CD8-positive, alpha-beta memory T cell (primary cell): ENCODE results near the gene TOGARAM1. TPM values are rescaled to one million over a fixed set of nuclear protein-coding genes. Genes with fewer than 3 reads are reported as not detected.
A peak's percentile ranks its signal among the peaks of the same experiment; 100 is the strongest.

ENCODE experiments used
- CTCF ChIA-PET: fragments of 350-600 bp; sonication (Branson Sonifier 250); formaldehyde crosslinking; loops from one replicate; lab custom pipeline; 2021; ENCODE audit warnings: antibody characterized with exemption; lab: Charles Lee
- POLR2A ChIA-PET: fragments of 350-600 bp; sonication (Branson Sonifier 250); formaldehyde crosslinking; loops from one replicate; lab custom pipeline; 2021; ENCODE audit warnings: antibody characterized with exemption; lab: Charles Lee
- DNase-seq, 5 donors: peaks; one replicate each; pipeline versions ENCODE4 v3.0.0 to v3.0.0-alpha.2; 2020 to 2022; ENCODE audit warnings: mixed read lengths in 1 of 5
- H3K27ac ChIP-seq: one replicate; pipeline ENCODE4 v1.7.0; 2013; ENCODE audit warnings: low read depth, mild to moderate bottlenecking, low read length, moderate library complexity
- H3K27me3 ChIP-seq: 2 replicates; pipeline ENCODE4 v1.7.0; 2013; ENCODE audit warnings: low read length, mild to moderate bottlenecking; ENCODE audit not compliant: insufficient read depth, poor library complexity, severe bottlenecking
- H3K36me3 ChIP-seq: 2 replicates; pipeline ENCODE4 v1.7.0; 2013; ENCODE audit warnings: mild to moderate bottlenecking, low read length, moderate library complexity; ENCODE audit not compliant: insufficient read depth
- H3K4me1 ChIP-seq: 2 replicates; pipeline ENCODE4 v1.7.0; 2013; ENCODE audit warnings: mild to moderate bottlenecking, low read length, moderate library complexity; ENCODE audit not compliant: insufficient read depth
- H3K4me3 ChIP-seq: 2 replicates; pipeline ENCODE4 v1.7.0; 2013; ENCODE audit warnings: mild to moderate bottlenecking, low read length
- H3K9me3 ChIP-seq: 2 replicates; pipeline ENCODE4 v1.7.0; 2013; ENCODE audit warnings: mild to moderate bottlenecking, low read length
- H3K27ac Mint-ChIP-seq, 8 donors: one replicate each; pipeline ENCODE4 v1.8.0; 2020 to 2021; ENCODE audit warnings: mixed read lengths in 8 of 8, mild to moderate bottlenecking in 6 of 8, inconsistent platforms in 3 of 8, moderate library complexity in 3 of 8
- H3K27me3 Mint-ChIP-seq, 2 donors: one replicate each; pipeline ENCODE4 v1.8.0; 2020 to 2021; ENCODE audit warnings: mixed read lengths in 2 of 2, mild to moderate bottlenecking in 1 of 2, moderate library complexity in 1 of 2
- H3K36me3 Mint-ChIP-seq, 3 donors: one replicate each; pipeline ENCODE4 v1.8.0; 2020 to 2021; ENCODE audit warnings: mixed read lengths in 3 of 3, inconsistent platforms in 1 of 3, mild to moderate bottlenecking in 1 of 3
- H3K4me1 Mint-ChIP-seq, 3 donors: one replicate each; pipeline ENCODE4 v1.8.0; 2020 to 2021; ENCODE audit warnings: mixed read lengths in 3 of 3, inconsistent platforms in 1 of 3, mild to moderate bottlenecking in 1 of 3
- H3K4me3 Mint-ChIP-seq, 7 donors: one replicate each; pipeline ENCODE4 v1.8.0; 2020 to 2021; ENCODE audit warnings: mixed read lengths in 7 of 7, mild to moderate bottlenecking in 6 of 7, moderate library complexity in 4 of 7, inconsistent platforms in 2 of 7
- H3K9me3 Mint-ChIP-seq, 5 donors: one replicate each; pipeline ENCODE4 v1.8.0; 2020 to 2022; ENCODE audit warnings: mixed read lengths in 5 of 5, mild to moderate bottlenecking in 3 of 5, moderate library complexity in 2 of 5, inconsistent platforms in 1 of 5
- polyA plus RNA-seq: library from polyadenylated mRNA; unstranded; fragments of 300-500 nt; fragmentation: Illumina TruSeq; gene quantifications from one replicate; pipeline ENCODE4 v1.2.3, GENCODE V29; 2021
- total RNA-seq, 2 experiments: library from RNA; stranded (reverse); gene quantifications; one replicate each; pipeline ENCODE4 v1.2.3, GENCODE V29; 2021

The TOGARAM1 gene
- total and polyA plus RNA-seq, 3 experiments from 2014 or later = 7.2 to 11.4 (median 7.5) TPM

GRCh38 chr14:44979740-44980356 lies 17.9 kb downstream of the TOGARAM1 start:
- no peaks in the 10 kb centered on the region for H3K9me3 ChIP-seq
- Mint-ChIP-seq H3K36me3 (peaks cover 1 to 10% (median 4%) of the 10 kb centered on the region in 3 donors), H3K27me3 (no peaks in the 10 kb centered on the region), H3K9me3 (no peaks in the 10 kb centered on the region), H3K4me1 (peaks cover 18 to 37% (median 30%) of the 10 kb centered on the region in 3 donors), H3K27ac (peak overlapping the region in 2 of 8 donors; percentile 66 to 67), H3K4me3 (no peak overlapping the region)
- no peaks in the 10 kb centered on the region for H3K4me1 ChIP-seq
- H3K27ac ChIP-seq = no peak overlapping the region
- ChIA-PET CTCF (no interaction called here), POLR2A (no interaction called here)
- H3K4me3 ChIP-seq = no peak overlapping the region
- DNase-seq = no peak
- no peaks in the 10 kb centered on the region for H3K36me3 ChIP-seq
- H3K27me3 ChIP-seq = no peaks in the 10 kb centered on the region

GRCh38 chr14:44981198-44981597 lies 19.2 kb downstream of the TOGARAM1 start:
- Histone ChIP-seq H3K27ac (no peak overlapping the region), H3K9me3 (no peaks in the 10 kb centered on the region), H3K4me3 (no peak overlapping the region), H3K4me1 (no peaks in the 10 kb centered on the region), H3K27me3 (no peaks in the 10 kb centered on the region), H3K36me3 (no peaks in the 10 kb centered on the region)
- H3K4me3 Mint-ChIP-seq = no peak overlapping the region
- no peak for DNase-seq
- H3K9me3 Mint-ChIP-seq = no peaks in the 10 kb centered on the region
- peak overlapping the region in 2 of 8 donors; percentile 36 to 60 for H3K27ac Mint-ChIP-seq
- ChIA-PET POLR2A (interaction anchor here (0.7 kb wide), 1 partner anchor 19 kb away, joined by 5 read pairs; no protein-coding TSS in a partner anchor), CTCF (no interaction called here)
- H3K4me1 Mint-ChIP-seq = peaks cover 16 to 34% (median 21%) of the 10 kb centered on the region in 3 donors
- H3K27me3 Mint-ChIP-seq = no peaks in the 10 kb centered on the region
- peaks cover 1 to 6% (median 4%) of the 10 kb centered on the region in 3 donors for H3K36me3 Mint-ChIP-seq

GRCh38 chr14:44982594-44982993 lies 20.6 kb downstream of the TOGARAM1 start:
- Histone ChIP-seq H3K4me1 (no peaks in the 10 kb centered on the region), H3K4me3 (no peak overlapping the region), H3K27ac (no peak overlapping the region), H3K9me3 (no peaks in the 10 kb centered on the region), H3K27me3 (no peaks in the 10 kb centered on the region), H3K36me3 (no peaks in the 10 kb centered on the region)
- Mint-ChIP-seq H3K36me3 (peaks cover 1 to 8% (median 4%) of the 10 kb centered on the region in 3 donors), H3K4me3 (no peak overlapping the region), H3K27ac (peak overlapping the region in 2 of 8 donors; percentile 4 to 15), H3K4me1 (peaks cover 15 to 34% (median 19%) of the 10 kb centered on the region in 3 donors), H3K27me3 (no peaks in the 10 kb centered on the region), H3K9me3 (no peaks in the 10 kb centered on the region)
- no peak for DNase-seq
- ChIA-PET POLR2A (no interaction called here), CTCF (no interaction called here)

GRCh38 chr14:44988694-44989093 lies 26.7 kb downstream of the TOGARAM1 start:
- DNase-seq = no peak
- Histone ChIP-seq H3K36me3 (no peaks in the 10 kb centered on the region), H3K4me1 (no peaks in the 10 kb centered on the region), H3K9me3 (no peaks in the 10 kb centered on the region), H3K27me3 (no peaks in the 10 kb centered on the region), H3K27ac (no peak overlapping the region), H3K4me3 (no peak overlapping the region)
- Mint-ChIP-seq H3K4me1 (peaks cover 4 to 19% (median 15%) of the 10 kb centered on the region in 3 donors), H3K27me3 (no peaks in the 10 kb centered on the region), H3K4me3 (no peak overlapping the region), H3K27ac (peak overlapping the region in 1 of 8 donors; percentile 23), H3K36me3 (peaks cover 3 to 7% (median 4%) of the 10 kb centered on the region in 3 donors), H3K9me3 (no peaks in the 10 kb centered on the region)
- CTCF ChIA-PET = no interaction called here
- POLR2A ChIA-PET = interaction anchor here (0.6 kb wide), 1 partner anchor 146 kb away, joined by 3 read pairs; no protein-coding TSS in a partner anchor

- H3K27ac Mint-ChIP-seq = peak overlapping the region in 3 of 8 donors; percentile 30 to 51 (median 42)
- no peaks in the 10 kb centered on the region for H3K27me3 ChIP-seq
- no peaks in the 10 kb centered on the region for H3K36me3 ChIP-seq
- H3K4me1 ChIP-seq = no peaks in the 10 kb centered on the region
- H3K9me3 Mint-ChIP-seq = no peaks in the 10 kb centered on the region
- ChIA-PET CTCF (no interaction called here), POLR2A (no interaction called here)
- H3K9me3 ChIP-seq = no peaks in the 10 kb centered on the region
- no peak for DNase-seq
- H3K4me3 ChIP-seq = no peak overlapping the region
- H3K4me1 Mint-ChIP-seq = peaks cover 4 to 19% (median 15%) of the 10 kb centered on the region in 3 donors
- H3K27ac ChIP-seq = no peak overlapping the region
- no peak overlapping the region for H3K4me3 Mint-ChIP-seq
- H3K36me3 Mint-ChIP-seq = peaks cover 3 to 8% (median 4%) of the 10 kb centered on the region in 3 donors
- H3K27me3 Mint-ChIP-seq = no peaks in the 10 kb centered on the region
These were observed 27.8 kb downstream of the TOGARAM1 start for GRCh38 chr14:44989497-44990440.

GRCh38 chr14:44990533-44990932 lies 28.5 kb downstream of the TOGARAM1 start:
- H3K36me3 ChIP-seq = no peaks in the 10 kb centered on the region
- no peaks in the 10 kb centered on the region for H3K27me3 Mint-ChIP-seq
- ChIA-PET POLR2A (no interaction called here), CTCF (interaction anchor here (0.7 kb wide), 1 partner anchor 90 kb away, joined by 3 read pairs; no protein-coding TSS in a partner anchor)
- H3K27ac Mint-ChIP-seq = peak overlapping the region in 1 of 8 donors; percentile 71
- H3K9me3 Mint-ChIP-seq = no peaks in the 10 kb centered on the region
- H3K27me3 ChIP-seq = no peaks in the 10 kb centered on the region
- H3K4me3 ChIP-seq = no peak overlapping the region
- no peaks in the 10 kb centered on the region for H3K9me3 ChIP-seq
- peaks cover 4 to 19% (median 15%) of the 10 kb centered on the region in 3 donors for H3K4me1 Mint-ChIP-seq
- DNase-seq = no peak
- H3K27ac ChIP-seq = no peak overlapping the region
- H3K4me1 ChIP-seq = no peaks in the 10 kb centered on the region
- peaks cover 3 to 8% (median 4%) of the 10 kb centered on the region in 3 donors for H3K36me3 Mint-ChIP-seq
- no peak overlapping the region for H3K4me3 Mint-ChIP-seq

- H3K36me3 ChIP-seq = no peaks in the 10 kb centered on the region
- H3K36me3 Mint-ChIP-seq = peaks cover 16 to 35% (median 25%) of the 10 kb centered on the region in 3 donors
- ChIA-PET CTCF (no interaction called here), POLR2A (no interaction called here)
- DNase-seq = no peak
- H3K27me3 ChIP-seq = no peaks in the 10 kb centered on the region
- H3K4me3 Mint-ChIP-seq = no peak overlapping the region
- H3K9me3 ChIP-seq = no peaks in the 10 kb centered on the region
- H3K4me1 Mint-ChIP-seq = peaks cover 0 to 9% (median 8%) of the 10 kb centered on the region in 3 donors
- no peak overlapping the region for H3K4me3 ChIP-seq
- H3K27me3 Mint-ChIP-seq = no peaks in the 10 kb centered on the region
- H3K4me1 ChIP-seq = no peaks in the 10 kb centered on the region
- no peak overlapping the region for H3K27ac Mint-ChIP-seq
- H3K27ac ChIP-seq = no peak overlapping the region
- no peaks in the 10 kb centered on the region for H3K9me3 Mint-ChIP-seq
These were observed 33.2 kb downstream of the TOGARAM1 start for GRCh38 chr14:44995196-44995595.
